Measurements from ENCODE around the gene ADAM17.

GRCh38 chr2:9578467-9579235 lies 23.0 kb upstream of the ADAM17 start:
- TF ChIP-seq TAF1 (IDR thresholded peaks at IDR 0.05; ENCODE audit: low read depth) (no peak), CTCF (IDR thresholded peaks at IDR 0.05; ENCODE audit: poor library complexity, severe bottlenecking) (no peak), EZH2 (IDR thresholded peaks at IDR 0.05; ENCODE audit: borderline replicate concordance, insufficient read depth, low read length, poor library complexity, severe bottlenecking) (no peak), EP300 (conservative IDR thresholded peaks at IDR 0.05; ENCODE audit: poor library complexity, severe bottlenecking) (no peak)
